Adrenal gland (tissue), 12 donors: ENCODE measurements around the gene KIRREL3. TPM values are rescaled to one million over a fixed set of nuclear protein-coding genes. Genes with fewer than 3 reads are reported as not detected.
"Not testable (repeated sequence)": the region's sequence is repeated elsewhere in the genome, so short reads cannot be mapped to it uniquely, and the experiment has no call there.

ENCODE experiments used
- DNase-seq, 7 donors: peaks; one replicate each; pipeline ENCODE4 v3.0.0-alpha.2; 2019 to 2020
- H3K27ac ChIP-seq, 5 donors: fragments of 200-600 bp; sonication (generic) in 4 of 5; 1 replicate in 3 of 5; 2 replicates in 2 of 5; pipeline versions ENCODE4 v1.5.1 to v1.8.0; 2016 to 2020; ENCODE audit warnings: mild to moderate bottlenecking in 1 of 5
- H3K27me3 ChIP-seq: fragments of 200-600 bp; 2 replicates; pipeline ENCODE4 v1.8.0; 2021
- H3K36me3 ChIP-seq, 2 donors: fragments of 200-600 bp; replicated peaks in 1 of 2; 1 replicate in 1 of 2; 2 replicates in 1 of 2; pipeline versions ENCODE4 v1.5.1 to v1.8.0; 2018 to 2022
- H3K4me1 ChIP-seq, 2 donors: fragments of 200-600 bp; replicated peaks in 1 of 2; 1 replicate in 1 of 2; 2 replicates in 1 of 2; pipeline versions ENCODE4 v1.5.1 to v1.8.0; 2018 to 2021
- H3K4me3 ChIP-seq, 4 donors: fragments of 200-600 bp; sonication (generic) in 3 of 4; one replicate each; pipeline ENCODE4 v1.5.1; 2016 to 2018
- H3K9me3 ChIP-seq, 3 donors: fragments of 200-600 bp; sonication (generic) in 1 of 3; replicated peaks in 1 of 3; 1 replicate in 2 of 3; 2 replicates in 1 of 3; pipeline versions ENCODE4 v1.5.1 to v1.8.0; 2016 to 2021
- CTCF ChIP-seq, 6 experiments: fragments of 450-650 bp in 4 of 6; fragments of 200-600 bp in 2 of 6; sonication (generic) in 1 of 6; IDR thresholded peaks; 1 replicate in 5 of 6; 2 replicates in 1 of 6; pipeline versions ENCODE4 v1.5.1 to v1.8.0; 2016 to 2021; ENCODE audit warnings: antibody characterized with exemption in 6 of 6, mild to moderate bottlenecking in 2 of 6, moderate library complexity in 1 of 6
- POLR2A ChIP-seq, 2 donors: fragments of 450-650 bp; IDR thresholded peaks; one replicate each; pipeline ENCODE4 v1.6.1; 2017; ENCODE audit warnings: antibody characterized with exemption in 2 of 2, mild to moderate bottlenecking in 2 of 2, moderate library complexity in 1 of 2
- WGBS, 4 donors: extraction: QIAGEN DNeasy Blood & Tissue Kit in 2 of 4; methylation state at CpG; one replicate each; pipeline versions ENCODE4 v1.1.5 to v1.1.7; 2013 to 2017; 5-methylcytosine and 5-hydroxymethylcytosine counted together
- intact Hi-C, 2 donors: fragments of 100-400 bp; cut with DNase I; formaldehyde crosslinking; loops; one replicate each; pipeline versions ENCODE4 v1.14.1 to v1.15.0; 2022 to 2023
- polyA plus RNA-seq, 3 donors: library from polyadenylated mRNA; stranded (reverse); fragments of 200-250 nt in 2 of 3; fragments of 350-450 nt in 1 of 3; fragmentation: Illumina TruSeq in 1 of 3; extraction: RNeasy Lipid Tissue Mini Kit (QIAGEN cat#74804) in 1 of 3; gene quantifications; one replicate each; pipeline ENCODE4 v1.2.3, GENCODE V29; 2013 to 2014
- total RNA-seq, 9 donors: library from RNA; depleted of rRNA in 4 of 9; stranded (reverse); fragments of >200 nt in 4 of 9; fragments of 120-200 nt in 1 of 9; fragmentation: NEBNext Ultra II Directional in 1 of 9; extraction: Animal tissue kit (Norgen Biotek cat#: 25700) in 1 of 9; gene quantifications; one replicate each; pipeline versions ENCODE4 v1.1.0 to v1.2.4, GENCODE V29; 2013 to 2023
- donor health status: healthy with polysubstance abuse.
- donor health status: Bipolar disorder and iron deficiency.
- donor health status: DM: yes; HTN: yes; CAD: no.
- donor health status: DM: no; HTN: no; CAD: no.
- donor health status: DM: no; HTN: no; CAD: no.
- donor health status: DM: yes; HTN: yes; CAD: no.

KIRREL3 gene
- total and polyA plus RNA-seq, 12 donors, result 0.07 to 4.1 (median 0.64) TPM; not detected in 1

DNA sequence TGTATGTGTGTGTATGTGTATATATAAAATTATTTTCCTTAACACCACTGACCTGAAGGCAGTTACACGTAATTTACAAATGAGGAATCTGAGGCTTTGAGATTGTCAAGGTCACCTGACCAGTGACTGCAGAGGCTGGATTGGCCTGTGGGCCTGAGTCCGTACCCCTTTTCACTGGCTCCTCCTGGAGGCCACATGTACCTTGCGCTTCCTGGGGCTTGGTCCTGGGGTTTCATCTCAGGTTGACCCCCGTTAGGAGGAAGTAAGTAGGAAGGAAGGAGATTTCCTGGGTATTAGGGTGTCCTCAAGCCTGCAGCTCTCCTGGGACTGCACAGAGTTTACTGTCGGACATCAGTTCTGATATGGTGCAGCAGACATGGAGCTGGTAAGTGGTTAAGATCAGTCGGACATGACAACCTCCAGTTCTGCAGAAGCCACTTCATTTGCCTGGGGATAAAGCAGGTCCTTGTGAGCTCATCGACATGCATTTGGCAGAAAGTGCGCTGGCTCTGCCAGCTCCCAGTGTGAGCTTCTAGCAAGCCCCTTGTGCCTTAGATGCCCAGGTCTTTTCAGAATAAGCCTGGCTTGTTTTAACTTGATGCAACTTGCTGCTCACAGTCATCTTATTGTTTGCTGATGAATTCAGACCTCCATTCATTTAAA lies 608.5 kb downstream of the KIRREL3 start:
- Histone ChIP-seq H3K9me3 (no peaks in the 10 kb centered on the region), H3K27me3 (no peaks in the 10 kb centered on the region), H3K27ac (peak overlapping the region in 4 of 5 donors; percentile 27 to 91 (median 82)), H3K36me3 (no peaks in the 10 kb centered on the region), H3K4me3 (no peak overlapping the region), H3K4me1 (peaks cover 33 to 47% of the 10 kb centered on the region in 2 donors)
- intact Hi-C loops, result no loop called here
- TF ChIP-seq POLR2A (IDR thresholded peaks at IDR 0.05) (no peak), CTCF (IDR thresholded peaks at IDR 0.05) (peak in 4 of 6 experiments; percentile 10 to 38 (median 25))
- peak in 3 of 7 donors; percentile 53 to 72 (median 61) for DNase-seq
- WGBS, 4 donors, result 30 to 37% (median 31%) methylated on average over 7 to 8 of the region's 8 CpGs

GRCh38 chr11:126391286-126391954 lies 609.1 kb downstream of the KIRREL3 start:
- Histone ChIP-seq H3K4me1 (peaks cover 33 to 47% of the 10 kb centered on the region in 2 donors), H3K27ac (peak overlapping the region; percentile 20 to 91 (median 78)), H3K36me3 (no peaks in the 10 kb centered on the region), H3K4me3 (no peak overlapping the region), H3K9me3 (no peaks in the 10 kb centered on the region), H3K27me3 (no peaks in the 10 kb centered on the region)
- TF ChIP-seq POLR2A (IDR thresholded peaks at IDR 0.05) (no peak), CTCF (IDR thresholded peaks at IDR 0.05) (no peak)
- WGBS, 4 donors, result 54 to 89% (median 72%) methylated on average over 4 to 7 of the region's 7 CpGs
- DNase-seq, result peak in 1 of 7 donors; percentile 32
- intact Hi-C loops, result no loop called here

DNA sequence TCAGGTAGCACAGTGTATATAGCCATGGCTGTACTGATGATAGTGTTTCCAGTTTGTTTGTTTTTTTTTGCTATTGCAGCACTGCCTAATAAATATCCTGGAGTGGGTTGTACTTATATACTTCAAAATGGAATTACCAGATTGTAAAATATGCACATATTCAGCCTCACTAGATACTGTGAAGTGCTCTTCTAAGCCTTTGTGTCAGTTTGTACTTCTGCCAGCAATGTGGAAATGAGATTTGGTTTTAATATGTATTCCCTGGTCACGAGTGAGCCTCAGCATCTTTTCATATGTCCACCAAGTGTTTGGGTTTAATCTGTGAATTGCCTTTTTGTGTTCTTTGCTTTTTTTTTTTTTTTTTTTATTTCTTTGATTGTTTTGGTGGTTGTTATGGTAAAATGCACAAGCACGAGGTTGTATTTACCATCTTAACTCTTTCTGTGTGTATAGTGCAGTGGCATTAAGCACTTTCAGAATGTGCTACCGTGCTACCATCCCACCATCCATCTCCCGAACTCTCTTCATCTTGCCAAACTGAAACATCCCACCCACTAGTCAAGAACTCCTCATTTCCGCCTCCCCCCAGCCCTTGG lies 610.2 kb downstream of the KIRREL3 start:
- WGBS, 4 donors, result 67 to 73% (median 71%) methylated on average over 5 of the region's 5 CpGs
- DNase-seq, result peak in 1 of 7 donors; percentile 10
- Histone ChIP-seq H3K27ac (peak overlapping the region in 2 of 5 donors; percentile 46 to 91), H3K4me1 (peaks cover 30 to 43% of the 10 kb centered on the region in 2 donors), H3K27me3 (no peaks in the 10 kb centered on the region), H3K36me3 (no peaks in the 10 kb centered on the region), H3K4me3 (no peak overlapping the region), H3K9me3 (no peaks in the 10 kb centered on the region)
- no peak for TF ChIP-seq CTCF (IDR thresholded peaks at IDR 0.05)
- no peak for TF ChIP-seq POLR2A (IDR thresholded peaks at IDR 0.05)
- intact Hi-C loops, result no loop called here

- intact Hi-C loops, result no loop called here
- no peak for DNase-seq
- Histone ChIP-seq H3K27me3 (no peaks in the 10 kb centered on the region), H3K36me3 (no peaks in the 10 kb centered on the region), H3K4me3 (no peak overlapping the region), H3K4me1 (peaks cover 15 to 26% of the 10 kb centered on the region in 2 donors), H3K9me3 (no peaks in the 10 kb centered on the region), H3K27ac (no peak overlapping the region)
- WGBS, 4 donors, result 73 to 81% (median 76%) methylated on average over 5 of the region's 5 CpGs
- TF ChIP-seq CTCF (IDR thresholded peaks at IDR 0.05) (no peak), POLR2A (IDR thresholded peaks at IDR 0.05) (no peak)
Observed at GRCh38 chr11:126387857-126388256, 612.7 kb downstream of the KIRREL3 start.

DNA sequence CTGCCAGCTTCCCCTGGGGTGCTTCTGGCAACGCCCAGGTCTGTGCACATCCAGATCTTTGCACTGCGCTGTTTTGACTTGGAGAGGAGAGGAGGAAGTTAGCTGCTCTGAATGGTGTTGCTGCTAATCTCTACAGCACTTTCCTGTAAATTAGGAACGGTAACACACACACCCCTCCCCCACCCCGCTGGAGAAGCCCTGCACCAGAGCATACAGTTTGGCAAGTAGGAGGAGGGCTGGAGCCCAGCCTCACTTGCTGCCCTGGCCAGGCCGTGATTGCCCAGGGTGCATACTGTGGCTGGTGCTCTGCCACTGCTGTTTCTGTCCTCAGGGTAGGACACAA lies 613.9 kb downstream of the KIRREL3 start:
- H3K9me3 ChIP-seq, H3K4me3 ChIP-seq, H3K36me3 ChIP-seq, intact Hi-C loops, H3K27me3 ChIP-seq: not testable (repeated sequence)
- Histone ChIP-seq H3K4me1 (peaks cover 4 to 21% of the 10 kb centered on the region in 2 donors), H3K27ac (peak overlapping the region in 2 of 5 donors; percentile 40 to 60)
- DNase-seq, result peak in 3 of 7 donors; percentile 42 to 55 (median 49)
- 19 to 48% (median 40%) methylated on average over 5 of the region's 5 CpGs for WGBS, 4 donors
